Endothelial cell (in vitro differentiated cells): ENCODE measurements around the gene PIP5K1A. TPM values are rescaled to one million over a fixed set of nuclear protein-coding genes. Genes with fewer than 3 reads are reported as not detected.
A peak's percentile ranks its signal among the peaks of the same experiment; 100 is the strongest.

ENCODE experiments used
- DNase-seq: peaks from one replicate; pipeline ENCODE4 v3.0.0; 2021; ENCODE audit warnings: low spot score
- H3K27ac Mint-ChIP-seq: one replicate; pipeline ENCODE4 v1.8.0; 2021; ENCODE audit warnings: mixed read lengths, inconsistent platforms; ENCODE audit not compliant: unreplicated experiment
- H3K27me3 Mint-ChIP-seq: one replicate; pipeline ENCODE4 v1.8.0; 2021; ENCODE audit warnings: mild to moderate bottlenecking, moderate library complexity, mixed read lengths, inconsistent platforms; ENCODE audit not compliant: unreplicated experiment
- H3K36me3 Mint-ChIP-seq: one replicate; pipeline ENCODE4 v1.8.0; 2021; ENCODE audit warnings: mild to moderate bottlenecking, low read depth, mixed read lengths, inconsistent platforms; ENCODE audit not compliant: unreplicated experiment
- H3K4me1 Mint-ChIP-seq: one replicate; pipeline ENCODE4 v1.8.0; 2021; ENCODE audit warnings: mild to moderate bottlenecking, mixed read lengths, inconsistent platforms; ENCODE audit not compliant: unreplicated experiment
- H3K4me3 Mint-ChIP-seq: one replicate; pipeline ENCODE4 v1.8.0; 2021; ENCODE audit warnings: mild to moderate bottlenecking, mixed read lengths, inconsistent platforms; ENCODE audit not compliant: unreplicated experiment
- H3K9me3 Mint-ChIP-seq: one replicate; pipeline ENCODE4 v1.8.0; 2021; ENCODE audit warnings: mixed read lengths, inconsistent platforms; ENCODE audit not compliant: unreplicated experiment
- CTCF ChIP-seq: fragments of 200-600 bp; sonication (generic); IDR thresholded peaks from one replicate; pipeline ENCODE4 v1.5.0; 2021; ENCODE audit warnings: antibody characterized with exemption; ENCODE audit not compliant: unreplicated experiment
- total RNA-seq: library from RNA; stranded (reverse); fragmentation: NEBNext Ultra II Directional; extraction: Animal tissue kit (Norgen Biotek cat#: 25700); gene quantifications from one replicate; pipeline ENCODE4 v1.2.1, GENCODE V29; 2021; ENCODE audit not compliant: unreplicated experiment

Gene PIP5K1A
- total RNA-seq, 1 donor from 2014 or later: 75.9 TPM

DNA sequence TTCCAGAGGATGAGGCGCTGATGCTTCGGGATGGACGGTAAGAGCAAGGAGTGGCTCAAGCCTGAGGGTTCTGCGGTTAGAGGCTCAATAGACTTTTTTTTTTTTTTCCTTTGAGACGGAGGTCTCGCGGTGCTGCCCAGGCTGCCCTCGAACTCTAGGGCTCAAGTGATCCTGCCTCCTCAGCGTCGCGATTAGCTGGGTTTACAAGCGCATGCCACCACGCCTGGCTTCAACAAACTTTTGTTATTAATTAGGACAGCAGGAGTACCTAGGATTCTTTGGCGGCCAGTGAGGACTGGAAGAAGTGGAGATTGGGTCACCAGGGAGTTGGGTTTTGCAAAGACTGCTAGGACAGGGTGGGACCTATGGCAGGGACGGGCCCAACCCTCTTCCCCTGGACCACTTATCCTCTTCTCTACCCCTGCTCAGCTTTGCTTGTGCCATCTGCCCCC is 31.8 kb upstream of the PIP5K1A start:
- Mint-ChIP-seq H3K27me3 (peaks cover 4% of the 10 kb centered on the region), H3K36me3 (peaks cover 22% of the 10 kb centered on the region), H3K4me1 (peaks cover 26% of the 10 kb centered on the region), H3K27ac (peak overlapping the region; percentile 97), H3K4me3 (peak overlapping the region; percentile 99), H3K9me3 (no peaks in the 10 kb centered on the region)
- DNase-seq: peak; percentile 23
- TF ChIP-seq CTCF: no peak

DNA sequence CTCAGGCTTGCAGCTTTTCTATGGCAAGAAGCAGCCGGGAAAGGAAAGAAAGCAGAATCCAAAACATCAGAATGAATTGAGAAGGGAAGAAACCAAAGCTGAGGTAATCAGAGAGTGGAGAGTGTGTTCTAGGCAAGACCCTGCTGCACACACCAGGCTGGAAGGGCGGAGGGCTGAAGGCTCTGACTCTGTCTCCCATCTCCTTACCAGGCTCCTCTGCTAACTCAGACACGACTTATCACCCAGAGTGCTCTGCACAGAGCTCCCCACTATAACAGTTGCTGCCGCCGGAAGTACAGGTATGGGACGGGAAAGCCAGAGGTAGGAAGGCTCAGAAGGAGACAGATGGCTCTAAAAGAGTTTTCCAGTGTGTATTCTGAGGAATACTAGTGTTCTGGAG is 31.2 kb upstream of the PIP5K1A start:
- peak overlapping the region; percentile 97 for H3K27ac Mint-ChIP-seq
- H3K9me3 Mint-ChIP-seq: no peaks in the 10 kb centered on the region
- H3K4me1 Mint-ChIP-seq: peaks cover 26% of the 10 kb centered on the region
- no peak for TF ChIP-seq CTCF
- no peak for DNase-seq
- H3K27me3 Mint-ChIP-seq: peaks cover 4% of the 10 kb centered on the region
- peak overlapping the region; percentile 99 for H3K4me3 Mint-ChIP-seq
- H3K36me3 Mint-ChIP-seq: peaks cover 18% of the 10 kb centered on the region

GRCh38 chr1:151171190-151171589 is 27.2 kb upstream of the PIP5K1A start:
- no peak for DNase-seq
- no peak overlapping the region for H3K27ac Mint-ChIP-seq
- H3K4me3 Mint-ChIP-seq: no peak overlapping the region

GRCh38 chr1:151175041-151175741 is 23.2 kb upstream of the PIP5K1A start:
- Mint-ChIP-seq H3K4me1 (no peaks in the 10 kb centered on the region), H3K27ac (no peak overlapping the region), H3K4me3 (no peak overlapping the region), H3K36me3 (peaks cover 37% of the 10 kb centered on the region), H3K27me3 (peaks cover 5% of the 10 kb centered on the region), H3K9me3 (no peaks in the 10 kb centered on the region)
- no peak for TF ChIP-seq CTCF
- no peak for DNase-seq

More at GRCh38 chr1:151171190-151171589, 27.2 kb upstream of the PIP5K1A start:
- TF ChIP-seq CTCF: no peak
- peaks cover 5% of the 10 kb centered on the region for H3K27me3 Mint-ChIP-seq
- no peaks in the 10 kb centered on the region for H3K9me3 Mint-ChIP-seq
- peaks cover 29% of the 10 kb centered on the region for H3K36me3 Mint-ChIP-seq
- H3K4me1 Mint-ChIP-seq: peaks cover 8% of the 10 kb centered on the region

DNA sequence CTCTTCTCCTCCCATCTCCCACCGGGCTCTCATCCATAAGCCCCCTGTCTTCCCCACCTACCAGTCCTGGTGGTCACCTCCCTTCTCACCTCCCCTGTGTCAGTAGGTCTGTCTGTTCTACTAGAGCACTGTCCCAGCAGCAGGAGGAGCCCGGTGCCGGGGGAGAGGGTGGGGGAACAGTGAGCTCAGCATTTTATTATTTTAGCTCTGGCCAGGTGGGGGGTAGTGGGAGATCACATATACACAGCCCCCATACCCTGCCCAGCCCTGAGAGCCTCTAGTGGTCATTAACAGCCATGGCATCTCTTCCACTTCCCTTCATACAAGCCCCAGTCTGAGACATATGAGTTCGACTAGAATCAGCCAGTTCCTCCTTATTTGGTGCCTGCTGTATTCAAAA is 22.5 kb upstream of the PIP5K1A start, which contains the start of gene TMOD4:
TSS of gene TMOD4 (minus strand) at position 119 of the 400 bp plus-strand sequence. CDS start 1,106 bp downstream, outside the sequence.
- no peak for DNase-seq
- TF ChIP-seq CTCF: peak; percentile 62
- Mint-ChIP-seq H3K9me3 (no peaks in the 10 kb centered on the region), H3K27ac (peak within 1 kb of the TSS; percentile 75), H3K27me3 (peaks cover 5% of the 10 kb centered on the region), H3K4me3 (peak within 1 kb of the TSS; percentile 71), H3K36me3 (peaks cover 39% of the 10 kb centered on the region), H3K4me1 (no peaks in the 10 kb centered on the region)
